Activated CD4-positive, alpha-beta T cell treated with anti-CD3 and anti-CD28 coated beads, Interleukin-2, amount 50 U/mL, for 1 hour (primary cell): ENCODE measurements around the gene ODAD3.

Experiments used
- DNase-seq: peaks from one replicate; pipeline ENCODE4 v3.0.0-alpha.2; 2020

Gene ODAD3

GRCh38 chr19:11373885-11374432 is 61.0 kb downstream of the ODAD3 start:
- DNase-seq, result no peak

- no peak for DNase-seq
These were observed 61.6 kb downstream of the ODAD3 start for GRCh38 chr19:11373166-11373884.

- no peak for DNase-seq
These were observed 64.2 kb downstream of the ODAD3 start for GRCh38 chr19:11370744-11371143.
